Muscle layer of colon (tissue), 2 donors: Measurements from ENCODE around the gene GALNT9.

Experiments used
- H3K27ac ChIP-seq: one replicate; pipeline ENCODE4 v1.7.0; 2013; ENCODE audit warnings: low read depth, mild to moderate bottlenecking, low read length, moderate library complexity
- H3K27me3 ChIP-seq, 2 donors: one replicate each; pipeline ENCODE4 v1.7.0; 2013; ENCODE audit warnings: low read length in 2 of 2, mild to moderate bottlenecking in 2 of 2; ENCODE audit not compliant: insufficient read depth in 2 of 2, control insufficient read depth in 1 of 2
- H3K36me3 ChIP-seq: one replicate; pipeline ENCODE4 v1.7.0; 2013; ENCODE audit warnings: mild to moderate bottlenecking, low read length; ENCODE audit not compliant: insufficient read depth
- H3K4me1 ChIP-seq: one replicate; pipeline ENCODE4 v1.7.0; 2013; ENCODE audit warnings: mild to moderate bottlenecking, low read length; ENCODE audit not compliant: insufficient read depth
- H3K4me3 ChIP-seq, 2 donors: one replicate each; pipeline ENCODE4 v1.7.0; 2013; ENCODE audit warnings: low read length in 2 of 2, low read depth in 1 of 2, mild to moderate bottlenecking in 1 of 2, moderate library complexity in 1 of 2
- H3K9ac ChIP-seq: one replicate; pipeline ENCODE4 v1.7.0; 2013; ENCODE audit warnings: low read length
- H3K9me3 ChIP-seq: one replicate; pipeline ENCODE4 v1.7.0; 2013; ENCODE audit warnings: mild to moderate bottlenecking, low read length
- donor health status: abdominal sarcoma.
- donor health status: Adenocarcinoma of cecum.

The GALNT9 gene

GRCh38 chr12:132284071-132284826 lies 45.1 kb downstream of the GALNT9 start:
- H3K27ac ChIP-seq: no peak overlapping the region
- H3K27me3 ChIP-seq: peaks cover 9 to 26% of the 10 kb centered on the region in 2 donors
- peaks cover 3% of the 10 kb centered on the region for H3K4me1 ChIP-seq
- no peaks in the 10 kb centered on the region for H3K36me3 ChIP-seq
- no peak overlapping the region for H3K4me3 ChIP-seq
- no peak overlapping the region for H3K9ac ChIP-seq
- no peaks in the 10 kb centered on the region for H3K9me3 ChIP-seq

GRCh38 chr12:132282950-132283771 lies 46.2 kb downstream of the GALNT9 start:
- Histone ChIP-seq H3K4me1 (peaks cover 3% of the 10 kb centered on the region), H3K9ac (no peak overlapping the region), H3K4me3 (no peak overlapping the region), H3K9me3 (no peaks in the 10 kb centered on the region), H3K27me3 (peaks cover 10 to 26% of the 10 kb centered on the region in 2 donors), H3K27ac (no peak overlapping the region), H3K36me3 (no peaks in the 10 kb centered on the region)

GRCh38 chr12:132282031-132282949 lies 47.1 kb downstream of the GALNT9 start:
- Histone ChIP-seq H3K4me3 (no peak overlapping the region), H3K4me1 (peaks cover 6% of the 10 kb centered on the region), H3K27me3 (peaks cover 10 to 26% of the 10 kb centered on the region in 2 donors), H3K9ac (no peak overlapping the region), H3K9me3 (no peaks in the 10 kb centered on the region), H3K27ac (no peak overlapping the region), H3K36me3 (no peaks in the 10 kb centered on the region)

DNA sequence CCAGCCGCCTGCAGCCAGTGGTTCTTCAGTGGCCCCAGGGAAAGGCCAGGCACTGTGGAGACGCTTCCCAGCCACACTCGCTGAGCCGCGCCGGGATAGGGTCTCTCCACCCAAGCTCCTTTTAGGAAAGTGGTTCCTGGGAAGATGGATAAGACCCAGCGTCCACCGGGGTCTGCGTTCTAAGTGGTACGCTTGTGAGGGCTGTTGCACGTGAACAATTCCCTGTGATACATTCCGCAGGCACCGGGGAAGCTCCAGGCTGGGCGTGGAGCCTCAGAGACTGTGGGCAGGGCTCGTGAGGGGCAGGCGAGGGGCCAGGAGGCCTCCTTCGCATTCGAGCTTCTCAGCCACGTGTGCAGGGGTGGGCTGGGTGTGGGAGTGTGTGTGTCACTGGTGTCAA lies 48.4 kb downstream of the GALNT9 start:
- Histone ChIP-seq H3K36me3 (no peaks in the 10 kb centered on the region), H3K4me1 (peaks cover 10% of the 10 kb centered on the region), H3K27me3 (peaks cover 10 to 26% of the 10 kb centered on the region in 2 donors), H3K27ac (no peak overlapping the region), H3K4me3 (no peak overlapping the region), H3K9ac (no peak overlapping the region), H3K9me3 (no peaks in the 10 kb centered on the region)

- Histone ChIP-seq H3K27me3 (peaks cover 10 to 26% of the 10 kb centered on the region in 2 donors), H3K27ac (no peak overlapping the region), H3K4me3 (no peak overlapping the region), H3K4me1 (peaks cover 15% of the 10 kb centered on the region), H3K9me3 (no peaks in the 10 kb centered on the region), H3K9ac (no peak overlapping the region), H3K36me3 (no peaks in the 10 kb centered on the region)
Measured at GRCh38 chr12:132280406-132280805, 49.0 kb downstream of the GALNT9 start.

DNA sequence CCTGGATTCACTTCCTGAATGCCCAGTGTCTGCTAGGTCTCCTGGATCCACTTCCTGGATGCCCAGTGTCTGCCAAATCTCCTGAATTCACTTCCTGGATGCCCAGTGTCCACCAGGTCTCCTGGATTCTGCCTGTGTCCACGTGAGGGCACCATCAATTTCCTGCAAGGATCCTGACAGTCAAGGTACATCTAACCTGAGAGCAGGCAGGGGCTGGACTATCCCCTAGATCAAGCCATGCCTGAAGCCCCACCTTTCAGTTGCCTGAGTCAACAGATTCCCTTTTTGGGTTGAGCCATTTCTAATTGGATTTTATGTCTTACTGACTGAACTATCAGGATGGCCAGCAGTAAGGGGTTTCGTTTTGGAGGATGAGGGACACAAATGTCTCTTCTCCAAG lies 49.5 kb downstream of the GALNT9 start:
- no peaks in the 10 kb centered on the region for H3K9me3 ChIP-seq
- no peaks in the 10 kb centered on the region for H3K36me3 ChIP-seq
- H3K4me3 ChIP-seq: no peak overlapping the region
- H3K9ac ChIP-seq: no peak overlapping the region
- no peak overlapping the region for H3K27ac ChIP-seq
- H3K27me3 ChIP-seq: peaks cover 10 to 26% of the 10 kb centered on the region in 2 donors
- H3K4me1 ChIP-seq: peaks cover 20% of the 10 kb centered on the region

GRCh38 chr12:132279184-132279889 lies 50.1 kb downstream of the GALNT9 start:
- H3K9me3 ChIP-seq: no peaks in the 10 kb centered on the region
- peaks cover 25% of the 10 kb centered on the region for H3K4me1 ChIP-seq
- no peak overlapping the region for H3K9ac ChIP-seq
- H3K27me3 ChIP-seq: peaks cover 10 to 26% of the 10 kb centered on the region in 2 donors
- no peaks in the 10 kb centered on the region for H3K36me3 ChIP-seq
- H3K27ac ChIP-seq: no peak overlapping the region
- no peak overlapping the region for H3K4me3 ChIP-seq

GRCh38 chr12:132278401-132279183 lies 50.8 kb downstream of the GALNT9 start:
- Histone ChIP-seq H3K36me3 (no peaks in the 10 kb centered on the region), H3K27me3 (peaks cover 10 to 26% of the 10 kb centered on the region in 2 donors), H3K27ac (no peak overlapping the region), H3K9me3 (no peaks in the 10 kb centered on the region), H3K4me3 (no peak overlapping the region), H3K4me1 (peaks cover 33% of the 10 kb centered on the region), H3K9ac (no peak overlapping the region)

- no peaks in the 10 kb centered on the region for H3K36me3 ChIP-seq
- no peaks in the 10 kb centered on the region for H3K9me3 ChIP-seq
- peaks cover 39% of the 10 kb centered on the region for H3K4me1 ChIP-seq
- H3K4me3 ChIP-seq: no peak overlapping the region
- H3K27me3 ChIP-seq: peaks cover 10 to 23% of the 10 kb centered on the region in 2 donors
- H3K9ac ChIP-seq: no peak overlapping the region
- H3K27ac ChIP-seq: no peak overlapping the region
Measured at GRCh38 chr12:132277949-132278348, 51.4 kb downstream of the GALNT9 start.

DNA sequence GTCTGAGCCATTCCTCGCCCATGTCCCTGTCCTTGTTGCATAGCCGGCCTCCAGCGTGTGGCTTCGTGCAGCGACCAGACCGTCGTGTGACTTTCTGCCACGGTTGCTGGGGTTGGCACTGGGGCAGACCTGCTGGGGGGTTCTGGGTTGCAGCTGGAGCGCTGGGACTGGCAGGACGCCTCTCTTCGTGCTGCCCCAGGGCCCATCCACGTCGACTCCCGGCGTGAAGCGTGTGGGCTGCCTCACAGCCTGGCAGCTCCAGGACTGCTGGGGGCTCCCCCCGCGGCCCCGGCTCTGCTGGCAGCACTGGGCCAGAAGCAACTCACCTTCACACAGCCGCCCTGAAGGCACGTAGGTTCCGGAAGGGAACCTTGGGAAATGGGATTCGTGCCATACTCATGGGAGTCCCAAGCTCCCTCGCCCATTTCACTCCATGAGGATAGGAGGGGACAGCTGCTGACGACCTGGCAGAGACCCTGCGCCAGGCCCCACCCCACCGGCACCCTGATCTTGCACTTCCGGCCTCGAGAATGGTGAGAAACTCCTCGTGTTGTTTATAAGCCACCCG lies 51.9 kb downstream of the GALNT9 start:
- Histone ChIP-seq H3K9ac (no peak overlapping the region), H3K27me3 (peaks cover 10 to 19% of the 10 kb centered on the region in 2 donors), H3K4me3 (no peak overlapping the region), H3K36me3 (no peaks in the 10 kb centered on the region), H3K4me1 (peaks cover 42% of the 10 kb centered on the region), H3K27ac (no peak overlapping the region), H3K9me3 (no peaks in the 10 kb centered on the region)
